WTC11 (cell line): ENCODE measurements around the gene EXOSC5.

Source experiments
- CDX4 ChIP-seq: fragments of 250-450 bp; sonication (Bioruptor Pico); IDR thresholded peaks from 2 replicates; pipeline ENCODE4 v1.9.0; 2021; ENCODE audit warnings: moderate library complexity, mild to moderate bottlenecking, inconsistent platforms, borderline replicate concordance
- FOXJ3 ChIP-seq: sonication (generic); formaldehyde crosslinking; IDR thresholded peaks from 2 replicates; pipeline ENCODE4 v1.9.0; 2021; ENCODE audit warnings: missing genetic modification reagents, mild to moderate bottlenecking, borderline replicate concordance
- ZNF396 ChIP-seq: fragments of 250-450 bp; sonication (Bioruptor Pico); IDR thresholded peaks from 2 replicates; pipeline ENCODE4 v1.8.0; 2021; ENCODE audit warnings: mild to moderate bottlenecking, moderate library complexity, borderline replicate concordance
- TF ChIP-seq, protein P1 (sequence below): sonication (generic); formaldehyde crosslinking; conservative IDR thresholded peaks from 2 replicates; pipeline ENCODE4 v1.8.1; 2022; ENCODE audit warnings: mild to moderate bottlenecking, missing genetic modification reagents
- TF ChIP-seq, protein P2 (sequence below): fragments of 200-600 bp; IDR thresholded peaks from 2 replicates; pipeline ENCODE4 v1.8.0; 2022; ENCODE audit warnings: antibody characterized with exemption

GRCh38 chr19:41352609-41353465, 44.3 kb downstream of the EXOSC5 start:
- TF ChIP-seq, protein P1, sequence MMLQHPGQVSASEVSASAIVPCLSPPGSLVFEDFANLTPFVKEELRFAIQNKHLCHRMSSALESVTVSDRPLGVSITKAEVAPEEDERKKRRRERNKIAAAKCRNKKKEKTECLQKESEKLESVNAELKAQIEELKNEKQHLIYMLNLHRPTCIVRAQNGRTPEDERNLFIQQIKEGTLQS (CRISPR knock-in tag): no peak
- TF ChIP-seq, protein P2, sequence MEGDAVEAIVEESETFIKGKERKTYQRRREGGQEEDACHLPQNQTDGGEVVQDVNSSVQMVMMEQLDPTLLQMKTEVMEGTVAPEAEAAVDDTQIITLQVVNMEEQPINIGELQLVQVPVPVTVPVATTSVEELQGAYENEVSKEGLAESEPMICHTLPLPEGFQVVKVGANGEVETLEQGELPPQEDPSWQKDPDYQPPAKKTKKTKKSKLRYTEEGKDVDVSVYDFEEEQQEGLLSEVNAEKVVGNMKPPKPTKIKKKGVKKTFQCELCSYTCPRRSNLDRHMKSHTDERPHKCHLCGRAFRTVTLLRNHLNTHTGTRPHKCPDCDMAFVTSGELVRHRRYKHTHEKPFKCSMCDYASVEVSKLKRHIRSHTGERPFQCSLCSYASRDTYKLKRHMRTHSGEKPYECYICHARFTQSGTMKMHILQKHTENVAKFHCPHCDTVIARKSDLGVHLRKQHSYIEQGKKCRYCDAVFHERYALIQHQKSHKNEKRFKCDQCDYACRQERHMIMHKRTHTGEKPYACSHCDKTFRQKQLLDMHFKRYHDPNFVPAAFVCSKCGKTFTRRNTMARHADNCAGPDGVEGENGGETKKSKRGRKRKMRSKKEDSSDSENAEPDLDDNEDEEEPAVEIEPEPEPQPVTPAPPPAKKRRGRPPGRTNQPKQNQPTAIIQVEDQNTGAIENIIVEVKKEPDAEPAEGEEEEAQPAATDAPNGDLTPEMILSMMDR: no peak
- TF ChIP-seq FOXJ3 (CRISPR knock-in tag): no peak
- TF ChIP-seq CDX4 (CRISPR knock-in tag): no peak
- TF ChIP-seq ZNF396 (CRISPR knock-in tag): no peak
